H1 (cell line): Measurements from ENCODE around the gene ARSB. TPM values are rescaled to one million over a fixed set of nuclear protein-coding genes. Genes with fewer than 3 reads are reported as not detected.

Source experiments
- CTCF ChIA-PET: fragments of 300-600 bp; sonication (Branson Sonifier 250); formaldehyde crosslinking; loops from one replicate; lab custom pipeline; 2021; ENCODE audit not compliant: partially characterized antibody; lab: Charles Lee
- POLR2A ChIA-PET: fragments of 300-600 bp; sonication (Branson Sonifier 250); formaldehyde crosslinking; loops from one replicate; lab custom pipeline; 2021; ENCODE audit warnings: inconsistent platforms; ENCODE audit not compliant: partially characterized antibody; lab: Charles Lee
- DNase-seq, 2 experiments: peaks; one replicate each; pipeline versions ENCODE4 v3.0.0 to v3.0.0-alpha.2; 2010 to 2022; ENCODE audit warnings: low spot score in 2 of 2, low read depth in 1 of 2, mixed read lengths in 1 of 2
- FAIRE-seq: peaks from 2 replicates; lab custom pipeline; 2011; peaks lifted over from hg19 to GRCh38; lab: Jason Lieb, UNC
- H2AFZ ChIP-seq: 2 replicates; pipeline ENCODE4 v1.8.1; 2012; ENCODE audit warnings: low read length, inconsistent platforms
- H2AK5ac ChIP-seq: 2 replicates; pipeline ENCODE4 v1.6.1; 2013; ENCODE audit warnings: low read depth, low read length
- H2BK120ac ChIP-seq: replicated peaks from 2 replicates; pipeline ENCODE3; 2013; ENCODE audit warnings: low read depth, low read length, inconsistent platforms
- H2BK12ac ChIP-seq: 2 replicates; pipeline ENCODE4 v1.6.1; 2013; ENCODE audit warnings: low read depth, low read length
- H2BK15ac ChIP-seq: 2 replicates; pipeline ENCODE4 v1.6.1; 2013; ENCODE audit warnings: low read length
- H2BK20ac ChIP-seq: 2 replicates; pipeline ENCODE4 v1.6.1; 2013; ENCODE audit warnings: low read length
- H2BK5ac ChIP-seq: 2 replicates; pipeline ENCODE4 v1.6.1; 2013; ENCODE audit warnings: low read depth, low read length
- H3K14ac ChIP-seq: 2 replicates; pipeline ENCODE4 v1.6.1; 2013; ENCODE audit warnings: inconsistent platforms; ENCODE audit not compliant: insufficient read length
- H3K18ac ChIP-seq: 2 replicates; pipeline ENCODE4 v1.6.1; 2013; ENCODE audit warnings: low read length; ENCODE audit errors: extremely low read depth
- H3K23ac ChIP-seq: 2 replicates; pipeline ENCODE4 v1.6.1; 2013; ENCODE audit warnings: inconsistent platforms; ENCODE audit not compliant: insufficient read length
- H3K23me2 ChIP-seq: 2 replicates; pipeline ENCODE4 v1.6.1; 2013; ENCODE audit warnings: low read depth, low read length
- H3K27ac ChIP-seq: 2 replicates; pipeline ENCODE4 v1.6.1; 2011; ENCODE audit warnings: low read depth, low read length, inconsistent platforms
- H3K27me3 ChIP-seq, 4 experiments: replicated peaks in 1 of 4; 1 replicate in 1 of 4; 2 replicates in 3 of 4; pipeline versions ENCODE4 v1.6.1 to v1.8.1; 2011 to 2013; ENCODE audit warnings: low read length in 3 of 4, mild to moderate bottlenecking in 3 of 4, inconsistent platforms in 2 of 4, mixed read lengths in 2 of 4, moderate library complexity in 1 of 4; ENCODE audit not compliant: control insufficient read depth in 3 of 4, insufficient read depth in 3 of 4; ENCODE audit errors: extremely low read depth in 1 of 4
- H3K36me3 ChIP-seq, 4 experiments: 2 replicates each; pipeline versions ENCODE4 v1.6.1 to v1.8.1; 2011 to 2013; ENCODE audit warnings: mild to moderate bottlenecking in 4 of 4, low read length in 3 of 4, moderate library complexity in 2 of 4, control low read depth in 1 of 4, inconsistent platforms in 1 of 4; ENCODE audit not compliant: insufficient read depth in 4 of 4, control insufficient read depth in 2 of 4
- H3K4ac ChIP-seq: replicated peaks from 2 replicates; pipeline ENCODE3; 2013; ENCODE audit warnings: low read length, low read depth, mixed read lengths, inconsistent platforms; ENCODE audit not compliant: insufficient read length
- H3K4me1 ChIP-seq, 4 experiments: replicated peaks in 1 of 4; 1 replicate in 1 of 4; 2 replicates in 3 of 4; pipeline versions ENCODE4 v1.6.1 to v1.8.1; 2011 to 2013; ENCODE audit warnings: low read length in 3 of 4, inconsistent platforms in 2 of 4, mixed read lengths in 1 of 4; ENCODE audit not compliant: insufficient read depth in 4 of 4, control insufficient read depth in 3 of 4
- H3K4me2 ChIP-seq, 2 experiments: 2 replicates each; pipeline versions ENCODE4 v1.6.1 to v1.8.1; 2011 to 2013; ENCODE audit warnings: low read depth in 2 of 2, low read length in 2 of 2, control low read depth in 1 of 2, inconsistent platforms in 1 of 2, mild to moderate bottlenecking in 1 of 2; ENCODE audit not compliant: insufficient read depth in 1 of 2
- H3K4me3 ChIP-seq, 4 experiments: fragments of 200-600, 300-600 bp in 1 of 4; sonication (generic), shearing (Covaris generic), sonication (Bioruptor Twin) in 1 of 4; 2 replicates each; pipeline versions ENCODE4 v1.5.1 to v1.8.1; 2011 to 2016; ENCODE audit warnings: low read length in 4 of 4, low read depth in 3 of 4, control low read depth in 2 of 4, inconsistent platforms in 2 of 4, mild to moderate bottlenecking in 2 of 4, mixed read lengths in 1 of 4, moderate library complexity in 1 of 4; ENCODE audit not compliant: insufficient read depth in 2 of 4; ENCODE audit errors: extremely low read depth in 1 of 4
- H3K56ac ChIP-seq: replicated peaks from 2 replicates; pipeline ENCODE3; 2013; ENCODE audit warnings: low read depth, mild to moderate bottlenecking, mixed read lengths, low read length, inconsistent platforms; ENCODE audit not compliant: insufficient read length
- H3K79me1 ChIP-seq: 2 replicates; pipeline ENCODE4 v1.6.1; 2013; ENCODE audit warnings: low read depth, low read length, control low read depth
- H3K79me2 ChIP-seq, 2 experiments: 2 replicates each; pipeline versions ENCODE4 v1.6.1 to v1.8.1; 2012 to 2013; ENCODE audit warnings: low read length in 2 of 2, mild to moderate bottlenecking in 2 of 2, inconsistent platforms in 1 of 2; ENCODE audit not compliant: insufficient read depth in 2 of 2, control insufficient read depth in 1 of 2
- H3K9ac ChIP-seq, 4 experiments: replicated peaks in 1 of 4; 1 replicate in 1 of 4; 2 replicates in 3 of 4; pipeline versions ENCODE4 v1.6.1 to v1.8.1; 2011 to 2013; ENCODE audit warnings: low read depth in 3 of 4, low read length in 3 of 4, control low read depth in 2 of 4, mild to moderate bottlenecking in 2 of 4, moderate library complexity in 2 of 4, inconsistent platforms in 1 of 4; ENCODE audit errors: extremely low read depth in 1 of 4
- H3K9me3 ChIP-seq, 2 experiments: 2 replicates each; pipeline versions ENCODE4 v1.6.1 to v1.8.1; 2012 to 2013; ENCODE audit warnings: mild to moderate bottlenecking in 2 of 2, moderate library complexity in 2 of 2, control low read depth in 1 of 2, inconsistent platforms in 1 of 2, low read depth in 1 of 2, low read length in 1 of 2, mixed read lengths in 1 of 2; ENCODE audit not compliant: insufficient read depth in 2 of 2
- H4K20me1 ChIP-seq, 2 experiments: replicated peaks in 1 of 2; 2 replicates each; pipeline versions ENCODE3 to v1.8.1; 2011 to 2013; ENCODE audit warnings: inconsistent platforms in 2 of 2, low read length in 2 of 2, mild to moderate bottlenecking in 1 of 2; ENCODE audit not compliant: insufficient read depth in 2 of 2, control insufficient read depth in 1 of 2
- H4K5ac ChIP-seq: 2 replicates; pipeline ENCODE4 v1.6.1; 2013; ENCODE audit warnings: low read length, low read depth, mixed read lengths, inconsistent platforms; ENCODE audit not compliant: insufficient read length
- H4K8ac ChIP-seq: 2 replicates; pipeline ENCODE4 v1.8.0; 2013; ENCODE audit warnings: mild to moderate bottlenecking, moderate library complexity, low read length, inconsistent platforms; ENCODE audit not compliant: insufficient read depth; ENCODE audit errors: extremely low read depth
- H4K91ac ChIP-seq: replicated peaks from 2 replicates; pipeline ENCODE3; 2013; ENCODE audit warnings: low read length, mixed read lengths, inconsistent platforms; ENCODE audit not compliant: insufficient read length
- CEBPB ChIP-seq: IDR thresholded peaks from 2 replicates; pipeline ENCODE4 v1.6.1; 2012; ENCODE audit warnings: low read depth, low read length
- RXRA ChIP-seq: IDR thresholded peaks from 2 replicates; pipeline ENCODE4 v1.6.1; 2011; ENCODE audit warnings: low read depth, mild to moderate bottlenecking, low read length, moderate library complexity; ENCODE audit not compliant: insufficient read depth
- TEAD4 ChIP-seq: IDR thresholded peaks from 2 replicates; pipeline ENCODE4 v1.6.1; 2012; ENCODE audit warnings: low read depth, low read length, inconsistent platforms, mixed read lengths
- WGBS, 2 experiments: shearing (Covaris generic) in 1 of 2; methylation state at CpG; one replicate each; pipeline versions ENCODE4 v1.1.6 to v1.1.7; 2013 to 2015; ENCODE audit warnings: low lambda C conversion rate in 2 of 2, mixed read lengths in 2 of 2, inconsistent platforms in 1 of 2, low coverage in 1 of 2, missing lambda C conversion rate in 1 of 2; ENCODE audit not compliant: insufficient replicate concordance in 2 of 2, insufficient coverage in 1 of 2, insufficient read length in 1 of 2; ENCODE audit errors: extremely low coverage in 1 of 2, missing lambda C conversion rate in 1 of 2; 5-methylcytosine and 5-hydroxymethylcytosine counted together
- polyA plus RNA-seq, 7 experiments: library from polyadenylated mRNA; depleted of rRNA in 3 of 7; stranded (reverse) in 5 of 7; unstranded in 2 of 7; fragments of >200 nt in 5 of 7; fragments of 200-250 nt in 2 of 7; gene quantifications; 1 replicate in 5 of 7; 2 replicates in 1 of 7; 4 replicates in 1 of 7; pipeline versions ENCODE4 v1.2.1 to v1.2.3, GENCODE V29; 2011 to 2013; ENCODE audit warnings: missing spikeins in 2 of 7, mixed read lengths in 2 of 7
- total RNA-seq: library from RNA; stranded (reverse); fragmentation: NEBNext Ultra II Directional; extraction: Animal tissue kit (Norgen Biotek cat#: 25700); gene quantifications from 2 replicates; pipeline ENCODE4 v1.2.1, GENCODE V29; 2021

Gene ARSB
- total and polyA plus RNA-seq, 2 of the 8 experiments (the other 6 are each of a cell fraction or from before 2014, with no cell fraction given), result 6.4 to 13.9 TPM

DNA sequence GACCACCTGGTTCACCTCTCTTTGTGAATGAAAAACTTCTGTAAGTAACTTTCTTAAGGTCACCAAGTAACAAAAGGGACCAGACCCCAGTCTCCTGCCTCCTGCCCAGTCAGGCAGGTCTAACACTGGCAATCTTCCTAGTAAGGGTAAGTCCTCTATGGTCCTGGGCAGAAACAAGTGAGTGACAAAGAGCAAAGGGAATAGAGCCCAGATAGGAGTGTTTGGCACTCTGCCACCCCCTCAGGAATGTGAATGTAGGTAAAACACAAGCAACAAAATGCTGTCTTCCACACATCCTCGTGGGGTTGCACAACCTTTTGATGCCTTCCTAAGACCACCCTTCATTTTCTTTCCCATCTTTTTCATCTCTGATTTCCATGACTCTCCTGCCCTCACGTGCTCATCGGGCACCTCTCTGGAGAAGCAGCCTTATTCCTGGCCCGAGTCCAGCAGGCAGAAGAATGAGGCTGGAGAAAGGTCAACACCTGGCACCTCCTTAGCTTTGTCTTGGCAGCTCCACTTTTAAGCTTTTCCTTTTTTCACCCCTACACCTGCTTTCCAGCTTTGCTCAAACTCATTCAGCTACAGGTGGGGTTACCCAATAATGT lies 246.3 kb downstream of the ARSB start:
- no peak overlapping the region for H3K14ac ChIP-seq
- no peak overlapping the region for H3K9ac ChIP-seq
- H3K4me1 ChIP-seq, result no peaks in the 10 kb centered on the region
- POLR2A ChIA-PET, result no interaction called here
- no peaks in the 10 kb centered on the region for H3K23me2 ChIP-seq
- CTCF ChIA-PET, result interaction anchor here (0.6 to 1.2 kb wide), 2 partner anchors 10 to 194 kb away, joined by 3 read pairs; no protein-coding TSS in a partner anchor
- no peak overlapping the region for H2BK15ac ChIP-seq
- H3K56ac ChIP-seq, result no peak overlapping the region
- H4K5ac ChIP-seq, result no peak overlapping the region
- no peaks in the 10 kb centered on the region for H3K36me3 ChIP-seq
- H2BK20ac ChIP-seq, result no peak overlapping the region
- H2BK5ac ChIP-seq, result no peak overlapping the region
- no peak overlapping the region for H3K4me2 ChIP-seq
- no peak overlapping the region for H2BK120ac ChIP-seq
- H3K23ac ChIP-seq, result no peak overlapping the region
- no peaks in the 10 kb centered on the region for H3K79me2 ChIP-seq
- H3K79me1 ChIP-seq, result no peaks in the 10 kb centered on the region
- no peak overlapping the region for H4K91ac ChIP-seq
- no peak overlapping the region for H3K27ac ChIP-seq
- DNase-seq (no peak), FAIRE-seq (no peak)
- no peak overlapping the region for H2BK12ac ChIP-seq
- no peak overlapping the region for H3K4ac ChIP-seq
- H2AFZ ChIP-seq, result 0 out of 2 replicates have a peak overlapping the region, but pooled peaks have one; percentile 20
- no peak overlapping the region for H2AK5ac ChIP-seq
- 89% methylated on average over 4 of the region's 4 CpGs; no CpG with 5 or more reads in 1 of the 2 experiments for WGBS, 2 experiments
- H3K9me3 ChIP-seq, result no peaks in the 10 kb centered on the region; a peak in 1 of 4 replicates
- H4K8ac ChIP-seq, result no peak overlapping the region
- H3K4me3 ChIP-seq, result no peak overlapping the region
- H4K20me1 ChIP-seq, result no peaks in the 10 kb centered on the region
- H3K18ac ChIP-seq, result no peak overlapping the region
- no peaks in the 10 kb centered on the region for H3K27me3 ChIP-seq
- TF ChIP-seq CEBPB, result peak; percentile 22; the same call in 1 of the 2 replicates
- TF ChIP-seq RXRA, result no peak
- no peak for TF ChIP-seq TEAD4
